Glutamatergic neuron (in vitro differentiated cells): Measurements from ENCODE around the gene RAD52. TPM values are rescaled to one million over a fixed set of nuclear protein-coding genes. Genes with fewer than 3 reads are reported as not detected.

Experiments
- DNase-seq: peaks from one replicate; pipeline ENCODE4 v3.0.0; 2022
- H3K27ac Mint-ChIP-seq: one replicate; pipeline ENCODE4 v1.8.0; 2020; ENCODE audit warnings: mild to moderate bottlenecking, mixed read lengths, inconsistent platforms; ENCODE audit not compliant: unreplicated experiment
- H3K27me3 Mint-ChIP-seq: one replicate; pipeline ENCODE4 v1.8.0; 2020; ENCODE audit warnings: mild to moderate bottlenecking, moderate library complexity, mixed read lengths, inconsistent platforms; ENCODE audit not compliant: unreplicated experiment
- H3K36me3 Mint-ChIP-seq: one replicate; pipeline ENCODE4 v1.8.0; 2020; ENCODE audit warnings: mild to moderate bottlenecking, mixed read lengths, inconsistent platforms; ENCODE audit not compliant: unreplicated experiment
- H3K4me1 Mint-ChIP-seq: one replicate; pipeline ENCODE4 v1.8.0; 2020; ENCODE audit warnings: mild to moderate bottlenecking, low read depth, mixed read lengths, inconsistent platforms; ENCODE audit not compliant: unreplicated experiment
- H3K4me3 Mint-ChIP-seq: one replicate; pipeline ENCODE4 v1.8.0; 2020; ENCODE audit warnings: mild to moderate bottlenecking, mixed read lengths, inconsistent platforms; ENCODE audit not compliant: unreplicated experiment
- H3K9me3 Mint-ChIP-seq: one replicate; pipeline ENCODE4 v1.8.0; 2020; ENCODE audit warnings: mild to moderate bottlenecking, moderate library complexity, mixed read lengths, inconsistent platforms; ENCODE audit not compliant: unreplicated experiment
- CTCF ChIP-seq: fragments of 200-600 bp; sonication (generic); IDR thresholded peaks from one replicate; pipeline ENCODE4 v1.5.0; 2021; ENCODE audit not compliant: partially characterized antibody, unreplicated experiment
- total RNA-seq: library from RNA; stranded (reverse); fragmentation: NEBNext Ultra II Directional; extraction: Animal tissue kit (Norgen Biotek cat#: 25700); gene quantifications from one replicate; pipeline ENCODE4 v1.2.1, GENCODE V29; 2021; ENCODE audit not compliant: unreplicated experiment

Gene RAD52
- total RNA-seq, 1 donor from 2014 or later, result 16.5 TPM

- H3K27me3 Mint-ChIP-seq, result peaks cover 5% of the 10 kb centered on the region
- peak overlapping the region; percentile 25 for H3K27ac Mint-ChIP-seq
- H3K4me3 Mint-ChIP-seq, result no peak overlapping the region
- peaks cover 13% of the 10 kb centered on the region for H3K4me1 Mint-ChIP-seq
- H3K36me3 Mint-ChIP-seq, result peaks cover 13% of the 10 kb centered on the region
- TF ChIP-seq CTCF, result no peak
- no peaks in the 10 kb centered on the region for H3K9me3 Mint-ChIP-seq
- DNase-seq, result no peak
These were observed 46.4 kb downstream of the RAD52 start for GRCh38 chr12:903055-903454.

GRCh38 chr12:902581-902980 lies 46.9 kb downstream of the RAD52 start:
- TF ChIP-seq CTCF, result no peak
- peak overlapping the region; percentile 25 for H3K27ac Mint-ChIP-seq
- no peaks in the 10 kb centered on the region for H3K9me3 Mint-ChIP-seq
- H3K4me1 Mint-ChIP-seq, result peaks cover 13% of the 10 kb centered on the region
- H3K27me3 Mint-ChIP-seq, result peaks cover 5% of the 10 kb centered on the region
- no peak overlapping the region for H3K4me3 Mint-ChIP-seq
- H3K36me3 Mint-ChIP-seq, result peaks cover 13% of the 10 kb centered on the region
- no peak for DNase-seq

GRCh38 chr12:897386-897785 lies 52.1 kb downstream of the RAD52 start:
- no peak for DNase-seq
- H3K4me3 Mint-ChIP-seq, result no peak overlapping the region
- no peaks in the 10 kb centered on the region for H3K27me3 Mint-ChIP-seq
- peaks cover 7% of the 10 kb centered on the region for H3K4me1 Mint-ChIP-seq
- no peaks in the 10 kb centered on the region for H3K9me3 Mint-ChIP-seq
- peak overlapping the region; percentile 68 for H3K27ac Mint-ChIP-seq
- H3K36me3 Mint-ChIP-seq, result peaks cover 4% of the 10 kb centered on the region
- TF ChIP-seq CTCF, result no peak

- Mint-ChIP-seq H3K4me1 (peaks cover 7% of the 10 kb centered on the region), H3K9me3 (no peaks in the 10 kb centered on the region), H3K4me3 (no peak overlapping the region), H3K27ac (no peak overlapping the region), H3K36me3 (no peaks in the 10 kb centered on the region), H3K27me3 (no peaks in the 10 kb centered on the region)
- DNase-seq, result no peak
- no peak for TF ChIP-seq CTCF
These were observed 53.5 kb downstream of the RAD52 start for GRCh38 chr12:896031-896430.

GRCh38 chr12:894226-894625 lies 55.3 kb downstream of the RAD52 start:
- Mint-ChIP-seq H3K4me3 (no peak overlapping the region), H3K36me3 (no peaks in the 10 kb centered on the region), H3K27ac (no peak overlapping the region), H3K9me3 (no peaks in the 10 kb centered on the region), H3K4me1 (peaks cover 7% of the 10 kb centered on the region), H3K27me3 (no peaks in the 10 kb centered on the region)
- no peak for DNase-seq
- TF ChIP-seq CTCF, result no peak
